Muscle layer of colon (tissue), 2 donors: ENCODE data around the gene AGK.
"Not testable (repeated sequence)": the region's sequence is repeated elsewhere in the genome, so short reads cannot be mapped to it uniquely, and the experiment has no call there.

ENCODE experiments used
- H3K27ac ChIP-seq: one replicate; pipeline ENCODE4 v1.7.0; 2013; ENCODE audit warnings: low read depth, mild to moderate bottlenecking, low read length, moderate library complexity
- H3K27me3 ChIP-seq, 2 donors: one replicate each; pipeline ENCODE4 v1.7.0; 2013; ENCODE audit warnings: low read length in 2 of 2, mild to moderate bottlenecking in 2 of 2; ENCODE audit not compliant: insufficient read depth in 2 of 2, control insufficient read depth in 1 of 2
- H3K36me3 ChIP-seq: one replicate; pipeline ENCODE4 v1.7.0; 2013; ENCODE audit warnings: mild to moderate bottlenecking, low read length; ENCODE audit not compliant: insufficient read depth
- H3K4me1 ChIP-seq: one replicate; pipeline ENCODE4 v1.7.0; 2013; ENCODE audit warnings: mild to moderate bottlenecking, low read length; ENCODE audit not compliant: insufficient read depth
- H3K4me3 ChIP-seq, 2 donors: one replicate each; pipeline ENCODE4 v1.7.0; 2013; ENCODE audit warnings: low read length in 2 of 2, low read depth in 1 of 2, mild to moderate bottlenecking in 1 of 2, moderate library complexity in 1 of 2
- H3K9ac ChIP-seq: one replicate; pipeline ENCODE4 v1.7.0; 2013; ENCODE audit warnings: low read length
- H3K9me3 ChIP-seq: one replicate; pipeline ENCODE4 v1.7.0; 2013; ENCODE audit warnings: mild to moderate bottlenecking, low read length
- donor health status: abdominal sarcoma.
- donor health status: Adenocarcinoma of cecum.

Gene AGK

DNA sequence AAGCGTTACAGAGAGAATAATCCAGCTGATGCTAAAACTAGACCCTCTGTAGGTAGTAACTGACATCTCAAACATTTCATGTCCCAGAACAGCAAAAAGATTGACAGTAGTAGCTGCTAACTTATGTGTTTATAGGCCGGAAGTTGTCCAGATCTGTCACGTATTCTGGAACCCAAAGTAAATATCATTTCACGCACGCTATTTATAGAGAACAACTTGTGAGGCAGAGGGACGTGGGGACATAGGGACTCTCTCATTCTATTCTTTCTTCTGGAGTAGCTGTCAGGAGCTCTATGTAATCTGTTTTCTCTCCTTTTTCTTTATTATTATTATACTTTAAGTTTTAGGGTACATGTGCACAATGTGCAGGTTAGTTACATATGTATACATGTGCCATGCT, 22.3 kb downstream of the AGK start:
- Histone ChIP-seq H3K36me3 (no peaks in the 10 kb centered on the region), H3K4me3 (no peak overlapping the region), H3K27me3 (no peaks in the 10 kb centered on the region), H3K9ac (no peak overlapping the region), H3K27ac (no peak overlapping the region), H3K9me3 (no peaks in the 10 kb centered on the region), H3K4me1 (no peaks in the 10 kb centered on the region)

DNA sequence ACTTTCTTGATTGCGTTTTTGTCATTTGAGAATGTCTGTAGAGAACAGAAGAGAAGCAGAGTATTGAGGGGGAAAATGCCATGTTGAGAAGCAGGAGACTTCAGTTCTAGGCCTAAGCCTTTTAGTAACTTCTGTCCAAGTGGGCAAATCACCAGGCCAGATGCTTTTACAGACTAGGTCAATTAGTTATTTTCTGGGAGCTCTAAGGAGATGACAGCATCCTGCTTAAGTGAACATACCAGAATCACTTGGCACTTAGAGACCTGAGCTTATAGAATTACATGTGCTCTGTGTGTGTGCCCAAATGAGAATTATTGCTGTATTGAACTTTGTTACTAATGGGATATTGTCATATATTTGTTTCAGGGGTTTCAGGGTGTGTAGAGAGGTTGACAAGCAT, 24.0 kb downstream of the AGK start:
- no peak overlapping the region for H3K27ac ChIP-seq
- no peaks in the 10 kb centered on the region for H3K36me3 ChIP-seq
- no peaks in the 10 kb centered on the region for H3K9me3 ChIP-seq
- no peaks in the 10 kb centered on the region for H3K27me3 ChIP-seq
- no peak overlapping the region for H3K4me3 ChIP-seq
- H3K4me1 ChIP-seq, result no peaks in the 10 kb centered on the region
- H3K9ac ChIP-seq, result no peak overlapping the region

DNA sequence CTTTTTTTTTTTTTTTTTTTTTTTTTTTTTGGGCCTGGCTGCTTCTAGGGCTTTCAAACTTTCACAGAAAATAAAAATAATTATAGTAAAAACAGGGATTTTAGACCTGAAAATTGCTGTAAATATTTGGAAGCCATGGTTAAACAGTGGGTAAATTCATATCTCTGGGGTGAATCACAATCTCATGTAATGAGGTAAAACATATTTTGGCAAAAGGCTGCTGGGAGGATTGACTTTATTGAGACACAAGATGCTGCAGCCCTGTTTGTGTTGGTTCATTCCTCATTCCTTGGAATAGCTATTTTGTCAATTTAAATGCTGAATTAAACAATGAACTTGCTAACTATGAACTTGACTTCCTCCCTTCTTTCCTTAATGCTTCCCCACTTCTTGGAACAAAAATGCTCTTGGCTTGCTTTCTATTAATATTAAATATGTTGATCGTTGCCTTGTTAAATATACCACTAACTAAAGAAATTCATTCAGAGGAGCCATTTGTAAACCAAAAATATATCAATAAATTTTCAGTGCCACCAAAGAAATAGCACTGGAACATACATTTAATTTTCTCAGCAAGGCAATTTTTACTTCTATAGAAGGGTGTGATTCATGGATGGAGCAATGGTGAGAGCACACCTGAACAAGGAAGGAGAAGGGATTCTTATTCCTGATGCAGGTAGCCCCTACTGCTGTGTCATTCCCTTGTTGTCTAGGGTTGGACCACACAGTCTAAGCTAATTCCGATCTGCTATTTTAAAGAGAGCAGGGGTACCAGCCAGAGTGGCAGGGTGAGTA, 24.6 kb downstream of the AGK start:
- Histone ChIP-seq H3K36me3 (no peaks in the 10 kb centered on the region), H3K27ac (no peak overlapping the region), H3K27me3 (no peaks in the 10 kb centered on the region), H3K9ac (no peak overlapping the region), H3K9me3 (no peaks in the 10 kb centered on the region), H3K4me1 (no peaks in the 10 kb centered on the region), H3K4me3 (no peak overlapping the region)

DNA sequence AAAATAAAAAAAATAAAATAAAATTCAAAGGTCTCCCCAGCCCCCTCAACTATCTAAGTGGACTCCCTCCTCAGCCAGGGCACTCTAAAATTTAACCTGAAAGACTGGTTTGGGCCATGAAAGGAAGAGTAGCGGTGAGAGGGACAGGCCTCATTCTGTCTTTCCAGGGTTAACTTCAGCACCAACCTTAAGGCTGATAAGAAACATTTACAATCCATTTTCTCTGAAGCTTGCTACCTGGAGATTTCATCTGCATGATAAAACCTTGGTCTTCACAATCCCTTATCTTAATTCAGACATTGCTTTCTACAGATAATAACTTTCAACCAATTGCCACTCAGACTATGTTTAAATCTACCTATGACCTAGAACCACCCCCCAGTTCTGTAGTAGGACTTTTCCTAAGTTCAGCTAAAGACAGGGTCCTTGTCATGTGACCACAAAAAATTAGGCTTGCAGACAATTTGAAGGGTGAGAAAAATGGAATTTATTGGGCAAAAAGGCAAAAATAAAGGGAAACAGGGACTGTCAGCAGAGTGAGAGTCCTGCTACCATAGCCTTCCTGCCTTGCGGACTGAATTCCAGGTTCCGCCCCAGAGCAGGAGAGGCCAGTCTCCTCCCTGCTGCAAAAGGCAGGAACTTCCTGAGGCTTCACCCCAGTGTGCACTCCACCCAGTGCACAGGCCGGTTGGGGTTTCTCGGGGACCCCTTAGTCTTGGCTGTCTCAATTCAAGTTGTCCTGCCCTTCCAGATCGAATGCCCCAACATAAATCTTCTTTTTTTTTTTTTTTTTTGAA, 26.0 kb downstream of the AGK start:
- H3K4me3 ChIP-seq, result no peak overlapping the region
- no peaks in the 10 kb centered on the region for H3K36me3 ChIP-seq
- no peaks in the 10 kb centered on the region for H3K27me3 ChIP-seq
- H3K9me3 ChIP-seq, result no peaks in the 10 kb centered on the region
- H3K9ac ChIP-seq, result no peak overlapping the region
- H3K27ac ChIP-seq, result no peak overlapping the region
- H3K4me1 ChIP-seq, result no peaks in the 10 kb centered on the region

DNA sequence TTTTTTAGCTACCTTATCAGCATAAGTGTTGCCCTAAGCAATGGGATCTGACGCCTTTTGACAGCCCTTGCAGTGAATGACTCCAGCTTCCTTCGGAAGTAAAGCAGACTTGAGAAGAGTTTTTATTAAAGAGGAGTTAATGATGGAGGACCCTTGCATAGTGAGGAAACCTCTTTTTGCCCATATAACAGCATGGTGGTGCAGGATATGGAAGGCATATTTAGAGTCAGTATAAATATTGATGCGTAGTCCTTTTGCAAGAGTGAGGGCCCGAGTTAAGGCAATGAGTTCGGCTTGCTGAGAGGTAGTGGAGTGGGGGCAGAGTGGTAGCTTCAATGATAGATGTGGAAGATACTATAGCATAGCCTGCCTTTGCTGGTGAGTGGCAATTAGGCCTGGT, 28.7 kb downstream of the AGK start:
- not testable (repeated sequence) for H3K9me3 ChIP-seq, H3K9ac ChIP-seq, H3K27ac ChIP-seq, H3K36me3 ChIP-seq, H3K27me3 ChIP-seq, H3K4me3 ChIP-seq, H3K4me1 ChIP-seq

DNA sequence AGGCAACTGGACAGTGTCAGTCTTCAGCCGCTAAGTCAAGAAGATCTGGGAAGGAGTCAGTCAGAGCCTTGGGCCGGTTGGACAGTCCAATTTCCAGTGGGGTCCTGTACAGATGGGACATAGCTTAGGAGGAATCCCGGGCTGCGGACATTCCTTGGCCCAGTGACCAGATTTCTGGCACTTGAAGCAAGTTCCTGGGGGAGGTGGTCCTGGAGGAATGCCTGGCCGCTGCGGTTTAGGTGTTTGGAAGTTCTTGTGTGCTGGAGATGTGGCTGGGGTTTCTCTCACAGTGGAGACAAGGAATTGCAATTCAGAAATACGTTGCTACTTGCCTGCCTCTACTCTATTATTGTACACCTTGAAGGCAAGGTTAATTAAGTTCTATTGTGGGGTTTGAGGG, 30.9 kb downstream of the AGK start:
- not testable (repeated sequence) for H3K36me3 ChIP-seq, H3K27me3 ChIP-seq, H3K4me1 ChIP-seq, H3K4me3 ChIP-seq, H3K27ac ChIP-seq, H3K9me3 ChIP-seq, H3K9ac ChIP-seq

DNA sequence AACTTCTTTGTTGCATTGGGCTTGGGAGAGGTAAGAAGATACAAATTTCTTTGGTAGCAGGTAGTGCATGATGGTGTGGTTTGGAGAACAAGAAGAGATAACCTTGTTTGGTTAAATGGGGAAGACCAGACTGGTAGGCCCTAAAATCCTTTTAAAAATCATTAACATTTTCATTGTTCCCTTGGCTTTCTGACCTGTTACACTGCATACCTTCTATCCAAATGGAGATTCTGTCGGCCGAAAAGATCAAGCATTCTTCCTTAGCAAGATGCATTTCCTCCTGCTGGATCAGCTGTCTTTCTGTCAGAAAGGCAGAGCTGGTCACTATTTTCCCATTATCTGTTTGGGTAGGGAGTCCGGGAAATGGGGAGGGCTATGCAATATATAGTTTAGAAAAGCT, 33.7 kb downstream of the AGK start:
- H3K36me3 ChIP-seq, result no peaks in the 10 kb centered on the region
- no peaks in the 10 kb centered on the region for H3K9me3 ChIP-seq
- H3K27me3 ChIP-seq, result no peaks in the 10 kb centered on the region
- H3K4me1 ChIP-seq, result no peaks in the 10 kb centered on the region
- no peak overlapping the region for H3K27ac ChIP-seq
- H3K4me3 ChIP-seq, result no peak overlapping the region
- H3K9ac ChIP-seq, result no peak overlapping the region

DNA sequence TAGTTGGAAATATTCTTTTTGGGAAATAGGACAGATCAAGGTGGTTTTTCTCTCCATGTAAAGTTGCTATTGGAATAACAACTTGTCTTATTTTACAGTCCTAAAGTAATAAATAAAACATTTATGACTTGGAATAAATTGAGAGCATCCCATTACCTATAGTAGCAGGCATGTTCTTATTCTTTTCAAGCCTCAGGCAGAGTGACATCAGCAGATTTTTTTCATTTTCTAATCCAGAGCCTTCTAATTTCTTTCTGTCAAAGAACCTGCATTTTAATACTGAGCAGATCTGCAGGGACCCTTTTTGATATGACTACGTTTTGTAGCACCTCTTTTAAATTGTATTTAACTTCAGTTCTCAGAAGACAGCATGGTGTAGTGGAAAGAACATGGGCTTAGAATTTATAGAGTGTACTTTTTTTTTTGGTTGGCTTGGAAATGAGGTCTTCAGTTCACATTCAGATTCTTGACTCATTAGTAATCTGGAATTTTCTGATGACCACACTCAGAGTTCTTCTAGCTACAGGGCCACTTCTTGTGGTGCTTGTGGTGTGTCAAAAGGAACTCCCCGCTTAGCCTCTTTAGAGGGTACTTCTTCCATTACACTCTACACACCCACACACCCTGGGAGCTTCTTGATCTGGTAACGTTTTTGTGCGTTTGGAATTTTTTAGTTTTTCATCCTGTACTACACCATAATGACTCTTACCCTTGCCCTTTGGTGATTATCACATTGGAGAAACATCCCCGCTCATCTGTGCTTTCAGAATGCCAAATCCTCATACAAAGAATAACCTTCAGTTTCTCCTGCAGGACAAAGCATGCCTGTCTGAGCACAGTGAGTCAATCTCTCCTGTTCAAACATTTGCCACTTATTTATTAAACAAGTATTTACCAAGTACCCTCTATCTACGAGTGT, 34.6 kb downstream of the AGK start:
- Histone ChIP-seq H3K4me3 (no peak overlapping the region), H3K36me3 (no peaks in the 10 kb centered on the region), H3K4me1 (no peaks in the 10 kb centered on the region), H3K27ac (no peak overlapping the region), H3K9ac (no peak overlapping the region), H3K9me3 (no peaks in the 10 kb centered on the region), H3K27me3 (no peaks in the 10 kb centered on the region)

DNA sequence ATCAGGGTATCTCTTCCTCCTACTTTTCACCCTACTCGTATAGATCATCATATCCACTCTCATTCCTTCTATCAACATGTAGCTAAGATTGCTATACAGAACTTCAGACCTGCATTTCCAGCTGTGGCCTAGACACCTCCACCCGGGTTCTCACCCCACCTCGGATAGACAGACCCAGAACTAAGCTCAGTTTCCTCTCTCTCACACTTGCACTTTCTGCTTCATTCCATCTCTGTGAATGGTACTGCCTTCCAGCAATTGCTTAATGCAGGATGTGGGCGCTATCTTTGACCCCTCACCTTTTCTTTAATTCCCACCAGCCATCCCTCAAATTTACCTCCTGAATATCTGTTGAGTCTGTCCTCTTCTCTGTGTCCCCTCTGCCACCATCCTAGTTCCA, 35.7 kb downstream of the AGK start:
- Histone ChIP-seq H3K4me3 (no peak overlapping the region), H3K9ac (no peak overlapping the region), H3K9me3 (no peaks in the 10 kb centered on the region), H3K27me3 (no peaks in the 10 kb centered on the region), H3K36me3 (no peaks in the 10 kb centered on the region), H3K4me1 (no peaks in the 10 kb centered on the region), H3K27ac (no peak overlapping the region)

DNA sequence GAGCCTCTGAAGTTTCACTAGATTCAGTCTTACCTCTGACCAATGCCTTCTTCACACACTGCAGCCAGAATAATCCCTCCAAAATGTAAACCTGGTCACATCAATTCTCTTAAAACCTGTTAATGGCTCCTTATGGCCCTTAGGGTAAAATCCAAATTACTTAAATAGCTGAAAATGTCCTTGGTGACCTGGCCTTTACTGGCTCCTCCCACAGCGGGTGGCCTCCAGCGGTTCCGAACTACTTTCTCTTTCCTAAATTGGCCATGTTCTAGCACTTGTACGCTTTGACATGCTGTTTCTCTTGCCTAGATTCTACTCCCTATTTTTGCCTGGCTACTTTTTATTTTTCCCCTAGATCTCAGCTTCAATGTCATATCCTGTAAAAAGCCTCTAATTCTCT, 36.1 kb downstream of the AGK start:
- no peak overlapping the region for H3K9ac ChIP-seq
- H3K4me3 ChIP-seq, result no peak overlapping the region
- H3K4me1 ChIP-seq, result no peaks in the 10 kb centered on the region
- H3K27me3 ChIP-seq, result no peaks in the 10 kb centered on the region
- no peak overlapping the region for H3K27ac ChIP-seq
- no peaks in the 10 kb centered on the region for H3K9me3 ChIP-seq
- H3K36me3 ChIP-seq, result no peaks in the 10 kb centered on the region

DNA sequence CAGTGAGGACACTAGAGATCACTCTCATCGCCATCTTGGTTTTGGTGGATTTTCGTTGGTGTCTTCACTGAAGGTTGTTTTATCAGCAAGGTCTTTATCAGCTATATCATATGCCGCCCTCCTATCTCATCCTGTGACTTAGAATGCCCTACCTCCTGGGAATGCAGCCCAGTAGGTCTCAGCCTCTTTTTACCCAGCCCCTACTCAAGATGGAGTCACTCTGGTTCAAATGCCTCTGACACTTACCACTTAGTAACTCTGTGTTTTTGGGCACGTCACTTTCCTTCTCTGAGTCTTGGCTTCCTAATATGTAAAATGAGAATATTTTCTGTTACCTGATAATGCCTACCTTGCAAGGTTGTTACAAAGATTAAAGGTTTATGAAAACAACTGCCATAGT, 37.7 kb downstream of the AGK start:
- Histone ChIP-seq H3K4me3 (no peak overlapping the region), H3K9me3 (no peaks in the 10 kb centered on the region), H3K27ac (no peak overlapping the region), H3K4me1 (no peaks in the 10 kb centered on the region), H3K9ac (no peak overlapping the region), H3K27me3 (no peaks in the 10 kb centered on the region), H3K36me3 (no peaks in the 10 kb centered on the region)
